Measurements from ENCODE around the gene DGCR2.

GRCh38 chr22:19019029-19019678 is 103.1 kb downstream of the DGCR2 start:
- no peak for TF ChIP-seq CTCF (IDR thresholded peaks at IDR 0.05)
- TF ChIP-seq POLR2A (IDR thresholded peaks at IDR 0.05) = no peak

Data from body of pancreas (tissue), 4 donors.